Amniotic epithelial cell (primary cell): Measurements from ENCODE around the gene DCHS1.
A peak's percentile ranks its signal among the peaks of the same experiment; 100 is the strongest.

ENCODE experiments used
- DNase-seq: peaks from one replicate; pipeline ENCODE4 v3.0.0-alpha.2; 2010; ENCODE audit warnings: low read depth

Gene DCHS1

DNA sequence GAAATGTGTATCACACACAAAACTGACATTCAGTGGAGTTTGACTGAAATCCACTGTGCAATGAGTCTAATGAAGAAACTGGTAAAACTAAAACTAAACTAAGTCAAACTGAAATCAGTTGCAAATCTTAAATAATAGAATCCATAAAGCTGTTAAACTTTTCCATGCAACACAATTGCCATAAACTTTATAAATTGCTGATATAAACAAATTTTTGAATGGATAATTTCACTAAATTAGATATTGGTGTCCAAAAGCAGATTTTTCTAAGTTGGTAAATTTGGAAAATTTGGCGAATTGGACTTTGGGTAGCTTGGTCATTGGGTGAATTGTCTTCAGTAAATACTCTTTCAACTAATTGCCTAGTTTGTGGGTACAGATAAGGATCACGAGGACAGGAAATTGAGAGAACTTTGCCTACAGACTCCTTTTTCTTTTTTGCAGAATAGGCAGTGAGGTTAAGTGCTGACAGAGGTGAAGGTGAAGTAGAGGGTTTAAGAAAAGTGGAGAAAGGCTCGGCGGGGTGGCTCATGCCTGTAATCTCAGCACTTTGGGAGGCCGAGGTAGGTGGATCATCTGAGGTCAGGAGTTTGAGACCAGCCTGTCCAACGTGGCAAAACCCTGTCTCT is 14.7 kb upstream of the DCHS1 start:
- DNase-seq, result no peak

DNA sequence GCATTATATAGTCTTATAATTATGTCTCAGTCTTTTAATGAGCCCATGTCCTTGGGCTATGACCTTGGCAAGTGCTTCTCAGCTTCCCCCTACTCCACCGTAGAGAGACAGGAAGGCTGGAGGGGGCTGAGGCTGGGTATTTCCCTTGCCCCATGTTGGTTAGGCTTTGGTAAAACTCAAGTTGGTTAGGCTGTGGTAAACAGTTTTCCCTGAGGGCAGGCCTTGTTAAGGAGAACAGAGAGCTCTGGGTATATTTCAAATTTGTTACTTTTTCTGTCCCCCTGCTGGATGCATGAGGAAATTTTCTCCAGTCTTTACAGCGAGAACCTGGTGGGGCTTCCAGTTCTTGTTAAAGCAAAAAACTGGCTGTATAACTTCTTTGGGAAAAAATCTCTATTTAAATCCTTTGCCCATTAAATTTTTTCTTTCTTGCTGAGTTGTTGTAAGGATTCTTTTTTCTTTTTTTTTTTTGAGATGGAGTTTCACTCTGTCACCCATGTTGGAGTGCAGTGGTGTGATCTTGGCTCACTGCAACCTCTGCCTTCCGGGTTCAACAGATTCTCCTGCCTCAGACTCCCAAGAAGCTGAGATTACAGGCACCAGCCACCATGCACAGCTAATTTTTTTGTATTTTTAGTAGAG is 12.2 kb upstream of the DCHS1 start:
- peak; percentile 32 for DNase-seq

DNA sequence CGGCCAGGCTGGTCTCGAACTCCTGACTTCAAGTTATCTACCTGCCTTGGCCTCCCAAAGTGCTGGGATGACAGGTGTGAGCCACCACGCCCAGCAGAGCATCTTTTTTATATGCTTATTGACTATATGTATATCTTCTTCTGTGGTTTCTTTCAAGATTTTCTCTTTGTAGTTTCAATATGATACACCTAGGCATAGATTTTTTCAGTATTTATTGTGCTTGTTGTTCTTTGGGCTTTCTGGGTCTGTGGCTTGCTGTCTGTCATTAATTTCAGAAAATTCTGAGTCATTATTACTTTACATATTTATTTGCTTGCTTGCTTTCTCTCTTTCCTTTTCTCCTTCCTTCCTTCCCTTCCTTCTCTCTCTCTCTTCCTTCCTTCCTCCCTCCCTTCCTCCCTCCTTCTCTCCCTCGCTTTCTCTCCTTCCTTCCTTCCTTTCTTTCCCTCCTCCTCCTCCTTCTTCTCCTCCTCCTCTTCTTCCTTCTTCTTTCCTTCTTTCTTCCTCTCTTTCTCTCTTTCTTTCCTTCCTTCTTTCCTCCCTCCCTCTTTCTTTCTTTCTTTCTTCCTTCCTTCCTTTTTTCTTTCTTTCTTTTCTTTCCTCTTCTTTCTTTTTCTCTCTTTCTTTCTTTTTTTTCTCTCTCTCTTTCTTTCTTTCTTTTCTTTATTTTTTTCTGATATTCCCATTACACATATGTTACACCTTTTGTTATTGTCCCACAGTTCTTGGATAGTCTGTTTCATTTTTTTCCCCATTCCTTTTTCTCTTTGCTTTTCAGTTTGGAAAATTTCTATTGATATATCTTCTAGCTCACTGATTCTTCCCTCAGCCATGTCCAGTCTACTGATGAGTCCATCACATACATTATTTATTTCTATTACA is 10.9 kb upstream of the DCHS1 start:
- no peak for DNase-seq

DNA sequence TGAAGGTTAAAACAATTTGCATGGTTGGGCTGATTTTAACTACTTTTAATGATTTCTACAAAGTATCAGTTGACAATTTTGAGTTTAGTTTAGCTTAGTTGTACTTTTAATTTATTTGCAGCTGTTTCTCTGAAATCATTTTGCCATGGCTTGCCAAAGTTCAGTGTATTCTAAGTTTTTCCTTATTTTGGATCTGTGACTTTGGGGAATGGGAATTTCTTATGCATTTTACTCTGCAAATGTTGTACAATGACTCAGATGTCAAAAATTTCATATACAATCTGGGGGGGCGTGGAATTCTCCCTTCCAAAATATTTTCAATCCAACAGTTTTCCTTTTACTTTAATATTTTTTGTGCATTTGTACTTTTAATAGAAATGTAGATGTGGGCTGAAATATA is 8.9 kb upstream of the DCHS1 start:
- no peak for DNase-seq

DNA sequence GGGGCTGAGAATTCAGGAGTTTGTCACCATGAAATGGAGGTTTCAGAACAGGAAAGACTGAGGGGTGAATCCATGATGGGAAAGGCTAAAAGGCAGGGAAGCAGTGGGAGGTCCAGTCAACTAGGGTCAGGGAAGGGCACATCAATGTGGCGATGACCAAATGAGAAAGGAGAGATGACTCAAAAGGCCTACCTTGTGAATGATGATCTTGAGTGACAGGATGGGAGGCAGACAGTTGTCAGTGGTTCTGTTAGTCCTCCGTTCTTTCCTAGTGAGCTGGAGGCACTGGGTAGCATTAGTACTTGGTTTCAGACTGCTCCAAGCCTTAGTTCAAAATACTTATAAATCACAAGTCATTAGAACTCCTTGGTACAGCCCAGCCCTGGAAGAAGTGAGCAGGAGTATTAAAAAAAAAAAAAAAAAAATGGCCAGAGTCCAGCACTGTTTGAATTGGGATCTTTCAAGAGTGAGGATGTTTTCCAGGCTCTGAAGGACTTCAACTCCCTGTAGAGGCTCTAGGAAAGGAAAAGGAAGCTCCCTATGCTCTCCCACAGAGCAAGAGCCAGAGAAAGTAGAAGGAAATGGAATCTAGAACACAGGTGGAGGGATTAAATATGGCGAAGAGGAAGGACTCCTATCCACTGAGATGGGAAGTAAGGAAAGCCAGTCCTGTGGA is 8.3 kb upstream of the DCHS1 start:
- no peak for DNase-seq

DNA sequence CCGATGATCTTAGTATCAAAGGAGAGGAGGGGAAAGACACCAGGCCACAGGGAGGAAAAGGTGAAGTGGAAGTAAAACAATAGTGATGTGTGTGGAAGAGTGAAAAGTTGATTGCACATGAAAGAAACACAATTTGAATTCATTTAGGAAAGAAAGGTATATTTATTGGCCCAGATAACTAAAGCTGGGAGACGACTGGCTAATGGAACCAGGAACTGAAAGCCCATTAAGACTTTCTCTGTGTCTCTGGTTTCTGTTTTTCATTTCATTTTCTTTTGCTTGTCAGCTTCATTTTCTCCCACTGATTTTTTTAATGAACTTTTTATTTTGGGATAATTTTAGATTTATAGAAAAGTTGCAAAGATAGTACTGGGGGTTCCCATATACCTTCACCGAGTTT is 5.1 kb upstream of the DCHS1 start:
- DNase-seq, result no peak

DNA sequence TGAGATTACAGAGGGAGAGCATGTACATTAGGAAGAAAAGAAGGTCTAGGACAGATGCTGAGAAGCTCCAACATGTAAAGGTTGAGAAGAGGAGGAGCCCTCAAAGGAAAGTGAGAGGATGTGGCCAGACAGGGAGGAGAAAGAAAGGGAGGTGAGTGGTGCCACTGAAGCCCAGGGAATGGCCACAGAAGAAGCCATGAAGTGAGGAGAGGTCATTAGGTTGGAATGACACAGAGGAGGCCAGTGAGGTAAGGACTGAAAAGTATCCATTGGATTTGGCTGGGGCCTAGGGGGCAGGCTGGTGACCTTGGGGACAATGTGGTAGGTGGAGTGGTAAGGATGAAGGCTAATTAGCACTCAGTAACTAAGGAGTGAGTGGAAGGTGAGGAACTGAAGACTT is 3.0 kb upstream of the DCHS1 start:
- no peak for DNase-seq

DNA sequence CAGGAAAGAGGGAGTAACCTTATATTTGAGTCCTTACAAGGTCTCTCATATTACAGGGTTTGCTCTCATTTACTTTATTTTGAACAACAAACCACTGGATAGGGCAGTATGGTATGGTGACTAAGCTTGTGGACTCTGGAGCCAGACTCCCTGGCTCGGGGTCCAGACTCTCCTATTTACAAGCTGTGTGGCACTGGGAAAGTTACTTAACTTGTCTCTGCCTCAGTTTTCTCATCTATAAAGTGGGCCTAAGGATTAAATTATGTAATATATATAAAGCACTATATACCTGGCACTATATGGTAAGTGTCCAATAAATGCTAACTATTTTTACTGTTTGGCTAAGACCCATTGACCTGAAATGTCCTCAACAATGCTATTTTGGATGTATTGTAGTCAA is 1.7 kb upstream of the DCHS1 start:
- DNase-seq, result no peak

DNA sequence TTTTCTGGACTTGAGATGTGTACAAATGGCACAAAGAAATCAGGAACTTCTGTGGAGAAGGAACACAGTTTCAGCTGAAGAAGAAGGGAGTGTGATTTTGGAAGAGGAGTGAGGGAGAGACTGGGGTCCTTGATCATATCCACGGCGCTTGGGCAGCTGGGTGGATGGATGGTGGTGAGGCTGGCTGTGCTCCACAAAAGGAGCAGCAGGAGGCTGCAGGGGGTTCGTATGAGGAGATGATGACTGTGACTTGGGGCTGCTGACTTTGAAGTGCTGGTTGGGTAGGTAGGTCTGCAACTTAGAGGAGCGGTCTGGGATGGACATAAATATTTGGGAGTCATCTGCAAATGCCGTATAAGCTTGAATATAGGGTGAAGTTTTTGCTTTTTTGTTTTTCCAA is 1.3 kb upstream of the DCHS1 start:
- no peak for DNase-seq

DNA sequence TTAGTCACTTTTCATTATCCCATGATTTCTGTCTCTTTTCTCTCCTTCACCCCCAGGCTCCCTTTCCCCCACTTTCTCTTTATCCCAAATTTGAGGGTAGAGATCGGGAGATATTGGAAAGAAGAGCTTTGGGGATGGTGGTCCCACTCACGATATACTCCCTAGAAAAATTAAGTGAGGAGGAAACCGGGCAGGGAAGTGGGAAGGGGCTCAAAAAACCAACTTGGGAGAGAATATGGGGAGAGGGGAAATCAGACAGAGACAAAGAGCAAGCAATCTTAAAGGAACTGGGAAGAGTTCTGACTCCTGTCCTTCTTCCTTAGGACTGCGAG is 941 bp upstream of the DCHS1 start:
- DNase-seq, result no peak

DNA sequence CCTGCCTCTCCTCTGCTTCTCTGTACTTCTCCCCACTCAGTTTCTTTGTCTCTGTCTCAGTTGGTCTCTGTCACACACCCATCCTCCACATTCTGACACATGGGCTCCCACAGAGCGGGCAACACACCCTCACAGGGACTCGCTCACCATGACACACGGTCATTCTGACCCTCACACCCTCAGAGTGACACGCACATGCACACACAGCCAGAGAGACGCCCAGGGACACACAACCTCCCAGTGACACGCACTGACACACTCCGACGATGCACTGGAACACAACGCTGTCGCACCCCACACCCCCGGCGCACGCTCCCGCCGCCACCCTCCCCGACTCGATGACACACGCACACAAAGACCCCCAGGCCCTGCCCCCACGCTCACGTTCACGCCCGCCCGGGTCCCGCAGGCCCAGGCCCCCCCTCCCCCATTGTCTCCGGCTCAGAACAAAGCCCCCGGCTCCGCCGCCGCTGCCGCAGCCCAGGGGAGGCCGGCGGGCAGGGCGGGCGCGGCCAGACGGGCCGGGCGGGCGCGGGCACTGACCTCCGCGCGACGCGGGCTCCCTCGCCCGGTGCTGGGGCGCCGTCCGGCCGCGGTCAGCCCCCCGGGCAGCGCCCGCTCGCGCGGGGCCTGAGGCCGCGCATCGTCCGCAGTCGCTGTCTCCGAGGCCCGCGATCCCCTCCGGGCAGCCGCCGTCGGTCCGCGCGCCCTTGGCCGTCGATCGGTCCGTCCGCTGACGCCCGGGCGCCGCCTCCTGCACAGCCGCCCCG is 404 bp downstream of the DCHS1 start:
- DNase-seq, result no peak

DNA sequence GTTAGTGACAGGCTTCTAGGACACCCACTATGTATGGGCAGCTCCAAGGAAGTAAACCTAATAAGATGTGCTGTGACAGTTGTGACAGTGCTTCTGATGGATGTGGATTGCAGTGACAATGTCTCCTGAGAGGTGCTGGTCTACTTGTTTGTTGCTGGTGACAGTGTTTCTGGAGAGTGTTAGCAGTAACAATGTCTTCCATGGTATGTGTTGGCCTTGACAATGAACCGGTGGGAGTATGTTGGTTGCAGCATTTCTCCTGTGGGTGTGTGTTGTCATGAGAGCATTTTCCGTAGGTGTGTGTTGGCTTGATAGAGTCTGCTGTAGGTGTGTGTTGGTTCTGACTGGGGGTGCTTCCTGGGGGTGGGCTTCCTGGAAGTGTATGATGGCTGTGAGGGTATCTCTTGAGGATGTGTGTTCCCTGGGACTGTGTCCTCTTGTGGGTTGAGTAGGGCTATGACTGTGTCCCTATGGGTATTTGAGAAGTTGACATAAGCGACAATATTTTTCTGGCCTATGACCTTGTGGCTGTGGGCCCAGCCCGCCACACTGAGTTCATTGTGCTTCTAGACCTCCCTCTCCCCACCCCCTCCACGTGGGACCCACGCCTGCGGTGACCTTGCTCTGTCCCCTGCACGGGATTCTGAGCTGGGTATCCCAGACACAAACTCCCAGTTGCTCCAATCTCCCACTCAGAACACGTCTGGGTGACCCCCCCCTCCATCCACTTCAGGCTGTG is 1.2 kb downstream of the DCHS1 start:
- DNase-seq, result no peak

DNA sequence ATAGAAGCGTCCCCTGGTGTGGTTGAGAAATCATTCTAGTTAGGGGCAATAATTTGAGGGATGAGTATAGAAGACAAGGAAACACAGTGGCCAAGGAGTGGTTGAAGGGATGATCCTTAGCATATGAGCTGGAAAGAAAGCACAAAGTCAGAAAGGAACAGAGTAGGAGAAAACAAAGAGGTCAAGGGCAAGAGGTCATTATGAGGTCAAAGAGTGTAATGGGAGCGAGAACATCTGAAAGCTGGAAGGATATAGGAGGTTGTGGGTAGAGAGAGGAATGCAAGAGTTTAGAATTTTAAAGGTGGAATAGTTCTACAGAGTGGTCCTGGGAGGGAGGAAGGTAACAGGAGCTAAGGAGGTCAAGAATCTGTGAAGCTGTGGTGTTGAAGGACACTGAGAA is 2.0 kb downstream of the DCHS1 start:
- DNase-seq, result no peak

DNA sequence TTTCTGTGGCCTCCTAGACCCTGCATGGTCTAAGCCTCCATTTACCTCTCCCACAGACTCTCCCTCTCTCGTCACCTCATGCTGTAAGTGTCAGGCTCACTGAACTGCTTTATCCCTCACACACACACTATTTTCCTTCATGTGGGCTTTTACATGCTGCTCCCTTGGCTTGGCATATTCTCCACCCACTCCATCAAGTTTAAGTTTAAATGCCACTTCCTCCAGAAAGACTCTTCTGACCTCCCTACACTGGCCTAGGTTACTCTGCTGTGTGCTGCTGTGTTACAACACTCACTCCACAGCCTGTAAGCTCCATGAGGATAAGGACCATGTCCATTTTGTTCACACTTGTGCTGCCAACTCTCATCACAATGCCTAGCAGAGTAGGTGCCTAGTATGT is 2.5 kb downstream of the DCHS1 start:
- no peak for DNase-seq

DNA sequence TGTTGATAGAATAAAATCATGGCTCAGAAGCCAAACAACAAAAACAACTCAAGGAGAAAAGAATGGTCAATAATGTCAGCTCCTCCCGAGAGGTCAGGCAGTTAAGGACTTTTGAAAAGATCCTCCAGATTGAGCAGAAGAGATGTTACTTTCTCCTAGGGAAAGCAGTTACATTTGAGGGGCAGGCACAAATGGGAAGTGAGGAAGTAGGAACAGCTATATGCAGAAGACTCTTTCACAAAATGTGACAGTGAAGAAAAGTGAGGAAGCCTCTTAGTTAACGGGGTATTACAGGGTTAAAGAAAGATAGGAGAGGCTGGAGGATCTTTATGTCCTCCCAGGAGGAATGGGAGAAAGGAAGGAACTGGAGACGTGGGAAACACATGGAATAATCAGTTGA is 3.4 kb downstream of the DCHS1 start:
- no peak for DNase-seq

DNA sequence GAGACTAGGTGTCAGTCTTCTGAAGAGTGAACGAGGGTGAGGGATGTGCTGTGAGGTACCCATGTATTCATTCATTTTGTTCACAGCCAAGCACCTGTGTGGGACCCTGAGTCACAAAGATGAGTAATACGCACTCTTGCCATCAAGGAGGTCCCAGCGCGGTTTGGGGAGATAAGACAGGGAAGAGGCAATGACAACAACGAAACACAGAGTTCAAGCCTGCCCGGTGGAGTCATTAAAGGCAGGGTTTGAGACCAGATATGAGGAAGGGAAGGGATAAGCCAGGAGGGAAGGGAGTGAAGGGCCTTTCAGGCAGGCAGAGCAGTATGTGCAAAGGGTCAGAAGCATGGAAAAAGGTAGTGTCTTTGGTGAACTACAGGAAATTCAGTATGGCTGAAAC is 4.6 kb downstream of the DCHS1 start:
- no peak for DNase-seq

DNA sequence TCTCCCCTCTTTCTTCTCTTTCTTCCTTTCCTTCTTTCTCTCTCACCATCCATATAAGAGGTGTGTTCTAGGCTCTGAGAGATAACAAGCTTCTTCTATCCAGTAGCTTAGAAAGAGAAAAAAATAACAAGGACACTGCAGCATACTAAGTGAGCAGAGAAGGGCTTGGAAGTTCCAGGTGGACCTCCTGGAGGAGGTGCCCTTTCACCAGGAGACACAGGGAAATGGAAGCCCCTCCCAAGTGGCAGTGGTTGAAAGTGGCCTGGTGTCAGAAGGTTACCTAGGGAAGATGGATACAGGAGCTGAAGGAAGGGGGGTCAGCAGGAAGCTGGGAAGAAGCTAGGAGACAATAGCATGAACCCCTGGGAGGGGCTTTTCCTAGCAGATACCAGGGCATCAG is 5.5 kb downstream of the DCHS1 start:
- no peak for DNase-seq

DNA sequence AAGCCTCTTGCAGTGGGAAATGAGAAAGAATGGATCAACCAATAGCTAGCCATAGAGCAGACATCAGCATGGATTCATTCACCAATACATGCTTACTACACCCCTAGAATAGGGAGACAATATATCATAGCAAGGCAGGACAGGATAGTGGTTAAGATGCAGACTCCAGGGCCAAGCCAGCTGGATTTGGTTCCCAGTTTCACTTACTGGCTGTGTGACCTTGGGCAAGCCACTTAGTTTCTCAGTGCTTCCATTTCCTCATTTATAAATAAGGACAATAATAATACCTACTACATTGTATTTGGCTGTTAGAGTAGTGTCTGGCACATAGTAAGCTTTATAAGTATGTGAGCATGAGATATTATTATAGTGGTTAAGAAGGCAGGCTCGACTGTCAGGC is 7.1 kb downstream of the DCHS1 start:
- no peak for DNase-seq

DNA sequence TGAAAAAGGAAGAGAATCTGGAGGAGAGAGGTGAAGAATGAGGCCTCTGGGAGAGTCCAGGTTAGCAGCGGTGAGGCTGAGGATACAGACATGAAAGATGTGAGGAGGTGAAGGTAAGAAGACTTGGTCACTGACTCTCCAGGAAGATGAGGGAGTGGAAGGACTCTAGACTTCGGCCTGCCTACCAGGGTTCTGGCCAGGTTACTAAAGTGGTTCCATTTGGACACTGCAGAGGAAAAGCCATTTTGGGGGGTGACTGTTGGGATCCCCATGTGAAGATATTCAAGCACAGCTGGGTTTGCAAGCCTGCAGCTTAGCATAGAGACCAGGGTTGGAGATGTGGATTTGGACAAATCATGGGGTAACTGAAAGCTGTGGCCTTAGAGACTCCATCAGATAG is 7.8 kb downstream of the DCHS1 start:
- no peak for DNase-seq

DNA sequence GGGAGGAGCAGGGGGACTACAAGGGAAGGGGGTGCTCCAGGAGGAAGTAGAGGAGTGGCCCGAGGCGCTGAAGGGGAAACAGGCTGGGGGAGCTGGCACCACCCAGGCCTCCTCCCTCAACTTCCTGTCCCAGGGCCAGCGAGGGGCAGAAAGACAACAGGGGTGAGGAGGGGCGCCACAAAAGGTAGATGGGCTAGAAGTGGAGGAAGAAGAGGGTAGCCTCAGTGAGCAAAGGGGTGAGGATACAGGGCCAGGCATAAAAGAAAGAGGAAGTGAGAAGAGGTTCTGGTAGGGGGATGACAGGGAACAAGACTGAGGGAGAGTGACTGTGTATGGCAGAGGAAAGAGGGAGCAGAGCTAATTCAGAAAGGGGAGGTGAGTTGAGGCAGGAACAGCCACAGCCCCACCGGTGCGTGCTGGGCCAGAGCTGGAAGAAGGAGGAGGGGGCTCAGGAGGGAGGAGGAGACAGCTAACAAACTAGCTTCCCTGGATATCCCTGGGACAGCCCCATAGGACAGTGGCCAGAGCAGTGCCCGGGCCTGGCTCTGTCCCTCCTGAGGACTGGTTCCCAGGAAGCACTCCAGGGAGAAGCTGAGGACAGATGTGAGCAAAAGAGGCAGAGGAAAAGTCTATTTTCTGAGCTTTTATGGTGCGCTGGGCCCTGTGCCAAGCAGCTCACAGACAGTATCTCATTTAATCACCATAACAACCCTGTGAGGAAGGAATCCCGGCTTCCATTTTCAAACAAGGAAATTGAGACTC is 8.5 kb downstream of the DCHS1 start:
- DNase-seq, result no peak

DNA sequence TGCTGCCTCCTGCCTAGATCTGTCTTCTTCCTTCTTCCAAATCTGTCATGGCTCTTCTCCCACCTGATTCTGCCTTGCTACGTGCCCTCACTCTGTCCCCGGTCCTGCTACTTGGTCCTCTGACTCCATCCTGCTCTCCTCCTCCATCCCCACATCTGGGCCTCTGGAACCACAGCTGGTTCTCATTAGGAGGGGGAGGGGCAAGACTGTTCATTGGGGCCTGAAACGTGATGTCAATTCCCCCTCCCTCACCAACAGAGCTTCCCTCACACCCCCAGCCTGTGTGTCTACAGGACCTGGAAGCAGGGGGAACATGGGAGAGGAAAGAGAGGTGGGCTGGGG is 9.1 kb downstream of the DCHS1 start:
- no peak for DNase-seq
